Ishikawa (cell line): ENCODE results near the gene KATNIP.

ENCODE experiments used
- CEBPB ChIP-seq: IDR thresholded peaks from 2 replicates; pipeline ENCODE4 v1.6.1; 2012
- CREB1 ChIP-seq: IDR thresholded peaks from 2 replicates; pipeline ENCODE4 v1.6.1; 2012; ENCODE audit warnings: low read depth
- EGR1 ChIP-seq: IDR thresholded peaks from 2 replicates; pipeline ENCODE4 v1.6.1; 2012
- EP300 ChIP-seq: IDR thresholded peaks from 2 replicates; pipeline ENCODE4 v1.6.1; 2012; ENCODE audit warnings: borderline replicate concordance
- FOXM1 ChIP-seq: IDR thresholded peaks from 2 replicates; pipeline ENCODE4 v1.6.1; 2012; ENCODE audit warnings: low read depth, borderline replicate concordance
- MAX ChIP-seq: IDR thresholded peaks from 2 replicates; pipeline ENCODE4 v1.6.1; 2012
- NFIC ChIP-seq: IDR thresholded peaks from 2 replicates; pipeline ENCODE4 v1.6.1; 2012
- RAD21 ChIP-seq: IDR thresholded peaks from 2 replicates; pipeline ENCODE4 v1.6.1; 2012; ENCODE audit warnings: low read depth
- TAF1 ChIP-seq: IDR thresholded peaks from 2 replicates; pipeline ENCODE4 v1.6.1; 2012; ENCODE audit warnings: low read depth, mild to moderate bottlenecking
- TCF12 ChIP-seq: IDR thresholded peaks from 2 replicates; pipeline ENCODE4 v1.6.1; 2012; ENCODE audit warnings: low read depth
- TEAD4 ChIP-seq: IDR thresholded peaks from 2 replicates; pipeline ENCODE4 v1.6.1; 2012
- YY1 ChIP-seq: IDR thresholded peaks from 2 replicates; pipeline ENCODE4 v1.6.1; 2012; ENCODE audit warnings: low read depth
- ZBTB7A ChIP-seq: IDR thresholded peaks from 2 replicates; pipeline ENCODE4 v1.6.1; 2012; ENCODE audit warnings: low read depth
- TF ChIP-seq, protein P1 (sequence below): IDR thresholded peaks from 2 replicates; pipeline ENCODE4 v1.6.1; 2012; ENCODE audit warnings: low read depth, mild to moderate bottlenecking
- TF ChIP-seq, protein P2 (sequence below): IDR thresholded peaks from 2 replicates; pipeline ENCODE4 v1.6.1; 2012

The KATNIP gene

DNA sequence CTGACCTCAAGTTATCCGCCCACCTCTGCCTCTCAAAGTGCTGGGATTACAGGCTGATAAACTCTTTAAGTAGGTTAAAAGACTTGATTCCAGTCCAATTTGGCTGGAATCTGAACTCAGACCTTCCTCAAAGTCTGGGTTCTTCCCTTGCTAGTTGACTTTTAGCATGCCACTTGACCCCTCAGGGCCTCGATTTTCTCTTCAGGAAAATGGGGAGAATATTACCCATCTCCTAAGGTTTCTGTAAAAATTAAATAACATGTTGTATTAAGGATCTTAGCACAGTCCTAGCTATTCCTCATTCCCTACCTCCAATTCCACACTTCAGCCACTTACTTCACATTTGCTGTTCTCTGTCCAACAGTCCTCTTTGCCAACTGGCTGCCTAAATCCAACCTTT lies 2.1 kb upstream of the KATNIP start:
- TF ChIP-seq CREB1 = no peak
- TF ChIP-seq CEBPB = no peak
- no peak for TF ChIP-seq EGR1
- TF ChIP-seq NFIC = no peak
- TF ChIP-seq MAX = no peak
- no peak for TF ChIP-seq RAD21
- TF ChIP-seq FOXM1 = no peak
- TF ChIP-seq, protein P1, sequence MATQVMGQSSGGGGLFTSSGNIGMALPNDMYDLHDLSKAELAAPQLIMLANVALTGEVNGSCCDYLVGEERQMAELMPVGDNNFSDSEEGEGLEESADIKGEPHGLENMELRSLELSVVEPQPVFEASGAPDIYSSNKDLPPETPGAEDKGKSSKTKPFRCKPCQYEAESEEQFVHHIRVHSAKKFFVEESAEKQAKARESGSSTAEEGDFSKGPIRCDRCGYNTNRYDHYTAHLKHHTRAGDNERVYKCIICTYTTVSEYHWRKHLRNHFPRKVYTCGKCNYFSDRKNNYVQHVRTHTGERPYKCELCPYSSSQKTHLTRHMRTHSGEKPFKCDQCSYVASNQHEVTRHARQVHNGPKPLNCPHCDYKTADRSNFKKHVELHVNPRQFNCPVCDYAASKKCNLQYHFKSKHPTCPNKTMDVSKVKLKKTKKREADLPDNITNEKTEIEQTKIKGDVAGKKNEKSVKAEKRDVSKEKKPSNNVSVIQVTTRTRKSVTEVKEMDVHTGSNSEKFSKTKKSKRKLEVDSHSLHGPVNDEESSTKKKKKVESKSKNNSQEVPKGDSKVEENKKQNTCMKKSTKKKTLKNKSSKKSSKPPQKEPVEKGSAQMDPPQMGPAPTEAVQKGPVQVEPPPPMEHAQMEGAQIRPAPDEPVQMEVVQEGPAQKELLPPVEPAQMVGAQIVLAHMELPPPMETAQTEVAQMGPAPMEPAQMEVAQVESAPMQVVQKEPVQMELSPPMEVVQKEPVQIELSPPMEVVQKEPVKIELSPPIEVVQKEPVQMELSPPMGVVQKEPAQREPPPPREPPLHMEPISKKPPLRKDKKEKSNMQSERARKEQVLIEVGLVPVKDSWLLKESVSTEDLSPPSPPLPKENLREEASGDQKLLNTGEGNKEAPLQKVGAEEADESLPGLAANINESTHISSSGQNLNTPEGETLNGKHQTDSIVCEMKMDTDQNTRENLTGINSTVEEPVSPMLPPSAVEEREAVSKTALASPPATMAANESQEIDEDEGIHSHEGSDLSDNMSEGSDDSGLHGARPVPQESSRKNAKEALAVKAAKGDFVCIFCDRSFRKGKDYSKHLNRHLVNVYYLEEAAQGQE = no peak
- TF ChIP-seq TEAD4 = no peak
- no peak for TF ChIP-seq TAF1
- no peak for TF ChIP-seq TCF12
- TF ChIP-seq YY1 = no peak
- TF ChIP-seq, protein P2, sequence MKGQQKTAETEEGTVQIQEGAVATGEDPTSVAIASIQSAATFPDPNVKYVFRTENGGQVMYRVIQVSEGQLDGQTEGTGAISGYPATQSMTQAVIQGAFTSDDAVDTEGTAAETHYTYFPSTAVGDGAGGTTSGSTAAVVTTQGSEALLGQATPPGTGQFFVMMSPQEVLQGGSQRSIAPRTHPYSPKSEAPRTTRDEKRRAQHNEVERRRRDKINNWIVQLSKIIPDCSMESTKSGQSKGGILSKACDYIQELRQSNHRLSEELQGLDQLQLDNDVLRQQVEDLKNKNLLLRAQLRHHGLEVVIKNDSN = no peak

GRCh38 chr16:27549464-27549745 lies 539 bp upstream of the KATNIP start:
- no peak for TF ChIP-seq CREB1
- no peak for TF ChIP-seq RAD21
- TF ChIP-seq EGR1 = no peak
- no peak for TF ChIP-seq NFIC
- TF ChIP-seq YY1 = no peak
- TF ChIP-seq TCF12 = no peak
- no peak for TF ChIP-seq MAX
- no peak for TF ChIP-seq TAF1
- no peak for TF ChIP-seq ZBTB7A
- TF ChIP-seq TEAD4 = no peak
- TF ChIP-seq, protein P1 = no peak
- TF ChIP-seq EP300 = no peak

- TF ChIP-seq FOXM1 (no peak), ZBTB7A (no peak), MAX (no peak), EP300 (no peak), NFIC (no peak), CEBPB (no peak), TEAD4 (no peak), TAF1 (no peak), RAD21 (no peak), EGR1 (no peak)
- TF ChIP-seq, protein P1 = no peak
- TF ChIP-seq, protein P2 = no peak
These were observed 607 bp downstream of the KATNIP start for GRCh38 chr16:27550582-27550920.

- TF ChIP-seq NFIC (no peak), YY1 (no peak), TAF1 (no peak), RAD21 (no peak), MAX (no peak), EGR1 (no peak), ZBTB7A (no peak), FOXM1 (no peak), CEBPB (no peak), EP300 (no peak), CREB1 (no peak), TEAD4 (no peak), TCF12 (no peak)
- TF ChIP-seq, protein P1 = no peak
- TF ChIP-seq, protein P2 = no peak
These were observed 1.1 kb downstream of the KATNIP start for GRCh38 chr16:27551036-27551435.
